ENCODE data around the gene MICAL1.

Gene MICAL1

DNA sequence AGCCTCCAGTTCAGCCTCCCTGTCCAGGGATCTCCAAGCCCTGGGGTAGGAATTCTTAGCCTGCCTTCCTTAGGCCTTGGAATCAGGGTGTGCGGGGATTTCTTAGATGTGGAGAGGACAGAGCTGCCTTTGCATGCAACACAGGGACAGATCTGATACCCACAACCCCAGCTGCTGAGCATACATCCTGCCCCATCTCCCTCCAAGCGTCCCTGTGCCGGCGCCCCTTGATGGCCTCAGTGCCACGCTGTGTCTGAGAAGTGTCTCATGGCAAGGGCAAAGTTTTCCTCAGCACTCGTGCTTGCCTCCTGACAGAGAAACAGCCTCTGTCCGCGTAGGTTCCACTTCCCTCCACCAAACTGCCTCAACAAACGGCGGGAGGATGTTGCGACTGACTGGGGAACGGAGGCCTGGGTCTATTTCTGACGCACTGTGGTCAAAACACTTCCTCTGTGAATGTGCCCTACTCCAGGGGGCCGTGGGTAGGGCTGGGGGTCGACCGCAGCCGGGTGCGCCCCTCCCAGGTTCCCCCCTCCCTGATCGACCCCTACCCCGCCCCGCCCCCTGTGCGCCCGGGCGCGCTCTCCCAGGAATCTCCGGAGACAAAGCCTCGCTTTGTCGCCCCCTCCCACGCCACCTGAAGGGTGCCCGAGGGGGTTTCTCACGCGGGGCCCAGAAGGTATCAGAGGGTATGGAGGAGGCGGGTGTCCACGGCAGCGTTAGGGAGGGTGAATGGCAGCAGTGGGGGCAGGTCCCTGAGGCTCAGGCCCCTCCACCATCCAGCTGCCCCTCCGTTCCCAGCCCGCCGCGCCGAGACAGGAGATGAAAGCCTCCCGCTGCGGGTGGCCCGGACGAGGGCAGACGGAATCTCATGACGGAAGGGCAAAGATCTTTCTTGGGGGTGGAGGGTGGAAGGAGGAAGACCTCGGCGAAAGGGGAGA lies 806 bp downstream of the MICAL1 start:
- Histone ChIP-seq H3K27ac (ENCODE audit: low read length) (peak overlapping the region; percentile 51), H3K9me3 (ENCODE audit: insufficient read depth, low read length) (no peaks in the 10 kb centered on the region), H4K20me1 (ENCODE audit: insufficient read depth, low read length) (no peaks in the 10 kb centered on the region; the same call in 1 of the 2 replicates), H3K4me3 (ENCODE audit: low read length) (peak overlapping the region; percentile 88), H3K36me3 (replicated peaks; ENCODE audit: low read depth, low read length) (no peaks in the 10 kb centered on the region), H3K79me2 (ENCODE audit: low read length) (no peaks in the 10 kb centered on the region; the same call in 1 of the 2 replicates), H3K4me1 (ENCODE audit: low read length) (peaks cover 26% of the 10 kb centered on the region), H3K4me2 (ENCODE audit: low read length) (peak overlapping the region; percentile 95), H3K27me3 (ENCODE audit: low read depth, low read length) (no peaks in the 10 kb centered on the region), H3K9ac (ENCODE audit: low read length) (peak overlapping the region; percentile 79), H2AFZ (ENCODE audit: low read depth, low read length) (no peak overlapping the region)
- TF ChIP-seq, protein P1, sequence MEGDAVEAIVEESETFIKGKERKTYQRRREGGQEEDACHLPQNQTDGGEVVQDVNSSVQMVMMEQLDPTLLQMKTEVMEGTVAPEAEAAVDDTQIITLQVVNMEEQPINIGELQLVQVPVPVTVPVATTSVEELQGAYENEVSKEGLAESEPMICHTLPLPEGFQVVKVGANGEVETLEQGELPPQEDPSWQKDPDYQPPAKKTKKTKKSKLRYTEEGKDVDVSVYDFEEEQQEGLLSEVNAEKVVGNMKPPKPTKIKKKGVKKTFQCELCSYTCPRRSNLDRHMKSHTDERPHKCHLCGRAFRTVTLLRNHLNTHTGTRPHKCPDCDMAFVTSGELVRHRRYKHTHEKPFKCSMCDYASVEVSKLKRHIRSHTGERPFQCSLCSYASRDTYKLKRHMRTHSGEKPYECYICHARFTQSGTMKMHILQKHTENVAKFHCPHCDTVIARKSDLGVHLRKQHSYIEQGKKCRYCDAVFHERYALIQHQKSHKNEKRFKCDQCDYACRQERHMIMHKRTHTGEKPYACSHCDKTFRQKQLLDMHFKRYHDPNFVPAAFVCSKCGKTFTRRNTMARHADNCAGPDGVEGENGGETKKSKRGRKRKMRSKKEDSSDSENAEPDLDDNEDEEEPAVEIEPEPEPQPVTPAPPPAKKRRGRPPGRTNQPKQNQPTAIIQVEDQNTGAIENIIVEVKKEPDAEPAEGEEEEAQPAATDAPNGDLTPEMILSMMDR (IDR thresholded peaks at IDR 0.05; ENCODE audit: low read depth, low read length) = no peak
- no peak for TF ChIP-seq EZH2phosphoT487 (IDR thresholded peaks at IDR 0.05; ENCODE audit: low read depth)

DNA sequence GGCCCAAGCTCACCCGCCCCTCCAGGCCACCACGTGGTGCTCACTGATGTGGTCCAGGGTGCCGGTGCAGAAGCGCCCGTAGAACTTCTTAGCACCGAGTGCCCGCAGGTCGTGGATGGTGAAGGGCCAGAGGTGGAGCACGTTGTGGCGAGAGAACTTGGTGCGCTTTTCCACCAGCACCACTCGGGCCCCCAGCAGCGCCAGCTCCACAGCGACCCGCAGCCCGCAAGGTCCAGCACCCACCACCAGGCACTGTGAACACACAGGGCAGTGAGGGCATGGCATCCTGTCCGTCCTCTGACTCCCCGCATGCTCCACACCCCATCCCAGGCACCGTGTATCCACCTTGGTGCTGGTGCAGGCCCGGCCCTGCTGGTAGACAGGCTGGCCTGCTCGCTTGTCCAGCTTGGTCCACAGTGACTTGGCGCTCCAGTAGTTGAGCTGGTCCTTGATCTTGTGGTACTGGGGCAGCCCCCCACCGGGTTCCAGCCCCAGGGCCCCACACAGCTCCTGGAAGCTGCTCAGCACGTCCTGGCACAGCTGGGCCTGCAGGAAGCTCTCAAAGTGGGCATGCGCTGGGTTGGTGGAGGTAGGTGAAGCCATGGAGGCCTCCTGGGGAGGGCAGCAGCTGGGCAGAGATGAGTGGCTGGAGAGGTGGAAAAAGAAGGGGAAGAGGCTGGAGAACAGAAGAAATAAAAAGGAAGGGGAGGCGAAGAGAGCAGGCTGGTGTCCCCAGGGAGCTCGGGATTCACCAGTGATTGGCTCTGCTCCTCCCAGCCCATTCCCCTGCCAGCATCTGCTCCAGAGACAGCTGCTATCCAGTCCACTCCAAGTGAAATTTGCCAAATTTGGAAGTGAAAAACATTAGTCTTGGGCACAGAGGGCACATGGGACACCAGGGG lies 1.7 kb downstream of the MICAL1 start:
- TF ChIP-seq, protein P1 (IDR thresholded peaks at IDR 0.05; ENCODE audit: low read depth, low read length) = no peak
- TF ChIP-seq EZH2phosphoT487 (IDR thresholded peaks at IDR 0.05; ENCODE audit: low read depth) = no peak
- no peaks in the 10 kb centered on the region for H3K27me3 ChIP-seq (ENCODE audit: low read depth, low read length)
- H3K4me2 ChIP-seq (ENCODE audit: low read length) = peak overlapping the region; percentile 95
- peak overlapping the region; percentile 88 for H3K4me3 ChIP-seq (ENCODE audit: low read length)
- no peaks in the 10 kb centered on the region; the same call in 1 of the 2 replicates for H4K20me1 ChIP-seq (ENCODE audit: insufficient read depth, low read length)
- no peaks in the 10 kb centered on the region; the same call in 1 of the 2 replicates for H3K79me2 ChIP-seq (ENCODE audit: low read length)
- no peaks in the 10 kb centered on the region for H3K9me3 ChIP-seq (ENCODE audit: insufficient read depth, low read length)
- H3K4me1 ChIP-seq (ENCODE audit: low read length) = peaks cover 26% of the 10 kb centered on the region
- no peak overlapping the region for H2AFZ ChIP-seq (ENCODE audit: low read depth, low read length)
- H3K27ac ChIP-seq (ENCODE audit: low read length) = peak overlapping the region; percentile 46
- H3K36me3 ChIP-seq (replicated peaks; ENCODE audit: low read depth, low read length) = no peaks in the 10 kb centered on the region
- H3K9ac ChIP-seq (ENCODE audit: low read length) = peak overlapping the region; percentile 79

DNA sequence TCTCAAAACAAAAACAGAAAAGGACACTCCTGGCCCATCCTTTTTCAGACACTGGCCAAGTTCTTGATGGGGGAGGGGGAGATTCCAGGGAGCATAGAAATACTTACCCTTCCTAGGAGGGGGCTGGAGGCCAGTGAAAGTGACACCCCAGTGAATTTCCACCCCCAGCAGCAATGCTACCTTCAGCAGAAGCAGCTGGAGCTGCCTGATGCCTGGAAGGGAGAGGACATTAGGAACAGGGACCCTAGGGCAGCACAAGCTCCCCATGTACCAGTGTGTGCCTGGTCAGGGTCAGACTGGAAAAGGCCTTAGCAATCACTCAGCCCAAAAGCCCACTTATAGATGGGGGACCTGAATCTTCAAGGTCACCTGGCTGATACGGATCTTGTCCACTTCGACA lies 2.4 kb downstream of the MICAL1 start:
- Histone ChIP-seq H3K9me3 (ENCODE audit: insufficient read depth, low read length) (no peaks in the 10 kb centered on the region), H3K27ac (ENCODE audit: low read length) (no peak overlapping the region), H3K4me3 (ENCODE audit: low read length) (no peak overlapping the region), H2AFZ (ENCODE audit: low read depth, low read length) (no peak overlapping the region), H3K36me3 (replicated peaks; ENCODE audit: low read depth, low read length) (no peaks in the 10 kb centered on the region), H4K20me1 (ENCODE audit: insufficient read depth, low read length) (no peaks in the 10 kb centered on the region; the same call in 1 of the 2 replicates), H3K9ac (ENCODE audit: low read length) (no peak overlapping the region), H3K27me3 (ENCODE audit: low read depth, low read length) (no peaks in the 10 kb centered on the region), H3K79me2 (ENCODE audit: low read length) (no peaks in the 10 kb centered on the region; the same call in 1 of the 2 replicates), H3K4me1 (ENCODE audit: low read length) (peaks cover 26% of the 10 kb centered on the region), H3K4me2 (ENCODE audit: low read length) (no peak overlapping the region)
- TF ChIP-seq EZH2phosphoT487 (IDR thresholded peaks at IDR 0.05; ENCODE audit: low read depth) = no peak
- TF ChIP-seq, protein P1 (IDR thresholded peaks at IDR 0.05; ENCODE audit: low read depth, low read length) = no peak

Data from OCI-LY3 (cell line).